Measurements from ENCODE around the gene PRDM13. TPM values are rescaled to one million over a fixed set of nuclear protein-coding genes. Genes with fewer than 3 reads are reported as not detected.

Gene PRDM13
- polyA plus RNA-seq, 1 experiment, result not detected

DNA sequence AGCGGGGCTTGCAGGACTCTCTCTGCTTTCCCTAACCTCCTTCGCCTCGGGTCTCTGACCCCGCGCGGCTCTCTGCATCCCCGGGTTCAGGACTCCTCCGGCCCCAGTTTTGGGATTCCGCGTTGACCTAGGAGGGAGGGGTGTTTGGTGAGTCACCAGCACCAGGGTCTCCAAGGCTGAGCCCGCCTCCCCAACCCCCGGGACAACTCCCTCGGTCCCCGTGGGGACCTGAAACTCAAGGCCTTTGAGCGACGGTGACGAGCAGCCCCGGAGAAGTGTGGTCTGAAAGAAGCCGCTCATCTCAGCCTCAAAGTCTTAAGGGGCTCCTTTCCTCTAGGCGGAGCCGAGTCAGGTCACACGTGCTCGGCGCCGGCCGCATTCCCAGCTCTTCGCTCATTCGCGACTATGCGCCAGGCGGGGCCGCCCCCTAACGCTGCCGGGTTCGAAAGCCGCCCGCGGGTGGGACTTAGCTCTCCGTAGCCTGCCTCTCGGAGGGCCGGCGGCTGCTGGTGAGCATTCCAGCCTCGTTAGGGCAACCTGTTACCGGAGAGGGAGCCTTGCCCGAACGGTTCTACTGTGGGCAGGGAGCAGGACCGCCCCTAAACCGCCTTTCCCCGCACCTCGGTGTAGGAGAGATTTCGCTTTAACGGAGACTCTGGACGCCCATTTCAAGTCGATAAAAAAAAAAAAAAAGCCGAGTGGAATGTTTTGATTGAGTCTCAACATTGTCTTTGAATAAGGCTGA lies 3.0 kb upstream of the PRDM13 start:
- TF ChIP-seq, protein P1, sequence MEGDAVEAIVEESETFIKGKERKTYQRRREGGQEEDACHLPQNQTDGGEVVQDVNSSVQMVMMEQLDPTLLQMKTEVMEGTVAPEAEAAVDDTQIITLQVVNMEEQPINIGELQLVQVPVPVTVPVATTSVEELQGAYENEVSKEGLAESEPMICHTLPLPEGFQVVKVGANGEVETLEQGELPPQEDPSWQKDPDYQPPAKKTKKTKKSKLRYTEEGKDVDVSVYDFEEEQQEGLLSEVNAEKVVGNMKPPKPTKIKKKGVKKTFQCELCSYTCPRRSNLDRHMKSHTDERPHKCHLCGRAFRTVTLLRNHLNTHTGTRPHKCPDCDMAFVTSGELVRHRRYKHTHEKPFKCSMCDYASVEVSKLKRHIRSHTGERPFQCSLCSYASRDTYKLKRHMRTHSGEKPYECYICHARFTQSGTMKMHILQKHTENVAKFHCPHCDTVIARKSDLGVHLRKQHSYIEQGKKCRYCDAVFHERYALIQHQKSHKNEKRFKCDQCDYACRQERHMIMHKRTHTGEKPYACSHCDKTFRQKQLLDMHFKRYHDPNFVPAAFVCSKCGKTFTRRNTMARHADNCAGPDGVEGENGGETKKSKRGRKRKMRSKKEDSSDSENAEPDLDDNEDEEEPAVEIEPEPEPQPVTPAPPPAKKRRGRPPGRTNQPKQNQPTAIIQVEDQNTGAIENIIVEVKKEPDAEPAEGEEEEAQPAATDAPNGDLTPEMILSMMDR (IDR thresholded peaks at IDR 0.05; ENCODE audit: low read depth, low read length), result no peak
- CTCF ChIA-PET, result interaction anchor here (0.9 kb wide), 1 partner anchor 273 kb away, joined by 3 read pairs; no protein-coding TSS in a partner anchor
- peak overlapping the region; percentile 43 for H3K4me3 ChIP-seq (ENCODE audit: low read depth, low read length)
- POLR2A ChIA-PET, result no interaction called here
- no peak overlapping the region for H3K27ac ChIP-seq (ENCODE audit: low read depth, low read length)
- no peak for DNase-seq (ENCODE audit: low read depth, low spot score)
- peaks cover 7% of the 10 kb centered on the region; the same call in 1 of the 2 replicates for H3K9me3 ChIP-seq (ENCODE audit: control insufficient read depth, insufficient read depth, low read length)
- peaks cover 89% of the 10 kb centered on the region for H3K27me3 ChIP-seq (ENCODE audit: control insufficient read depth, insufficient read depth, low read length)

DNA sequence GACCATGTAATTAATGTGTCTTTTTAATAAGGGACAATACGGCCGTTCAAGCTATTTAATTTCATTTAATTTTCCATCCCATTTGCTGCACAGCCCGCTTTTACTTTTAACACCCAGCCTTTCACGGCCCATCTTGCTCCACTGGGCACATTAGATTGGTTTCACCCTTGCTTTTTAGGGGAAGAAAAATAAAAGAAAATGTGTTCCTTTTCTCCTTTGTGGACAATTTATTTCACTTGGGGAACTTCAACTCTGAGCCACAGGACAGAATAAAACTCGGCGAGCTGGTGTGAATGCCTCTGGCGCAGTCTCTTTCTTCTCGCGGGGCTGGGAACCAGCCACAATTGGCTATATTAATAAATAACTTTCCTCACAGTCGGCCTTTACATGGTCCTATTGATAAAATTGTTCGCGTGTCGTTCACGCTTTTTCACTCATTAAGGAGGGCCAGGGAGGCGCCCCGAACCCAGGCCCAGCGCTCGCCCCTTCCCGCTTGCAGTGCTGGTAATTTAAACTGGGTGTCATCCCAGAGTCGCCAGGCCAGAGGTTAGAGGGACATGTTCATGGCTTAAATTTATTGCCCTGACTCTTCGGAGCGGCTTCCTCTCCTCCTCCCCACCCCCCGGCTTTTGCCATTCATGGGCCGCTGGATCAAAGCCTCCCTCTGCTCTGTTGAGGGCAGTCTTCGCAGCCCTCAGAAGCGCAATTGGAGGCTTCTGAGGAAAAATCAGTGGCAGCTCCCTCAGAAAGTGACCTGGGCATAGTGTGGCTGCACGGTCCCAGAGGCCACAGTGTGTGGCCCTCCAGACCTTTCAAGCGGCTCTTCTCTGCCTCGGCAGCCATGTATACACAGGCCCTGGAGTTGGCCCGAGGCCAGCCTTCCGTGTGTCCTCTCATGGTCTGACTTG lies 2.2 kb upstream of the PRDM13 start:
- TF ChIP-seq, protein P1 (IDR thresholded peaks at IDR 0.05; ENCODE audit: low read depth, low read length), result no peak
- Histone ChIP-seq H3K4me3 (ENCODE audit: low read depth, low read length) (no peak overlapping the region), H3K27ac (ENCODE audit: low read depth, low read length) (no peak overlapping the region), H3K9me3 (ENCODE audit: control insufficient read depth, insufficient read depth, low read length) (peaks cover 7% of the 10 kb centered on the region; the same call in 1 of the 2 replicates), H3K27me3 (ENCODE audit: control insufficient read depth, insufficient read depth, low read length) (peaks cover 90% of the 10 kb centered on the region)
- DNase-seq (ENCODE audit: low read depth, low spot score), result no peak
- POLR2A ChIA-PET, result no interaction called here
- CTCF ChIA-PET, result interaction anchor here (0.9 kb wide), 1 partner anchor 274 kb away, joined by 3 read pairs; no protein-coding TSS in a partner anchor

DNA sequence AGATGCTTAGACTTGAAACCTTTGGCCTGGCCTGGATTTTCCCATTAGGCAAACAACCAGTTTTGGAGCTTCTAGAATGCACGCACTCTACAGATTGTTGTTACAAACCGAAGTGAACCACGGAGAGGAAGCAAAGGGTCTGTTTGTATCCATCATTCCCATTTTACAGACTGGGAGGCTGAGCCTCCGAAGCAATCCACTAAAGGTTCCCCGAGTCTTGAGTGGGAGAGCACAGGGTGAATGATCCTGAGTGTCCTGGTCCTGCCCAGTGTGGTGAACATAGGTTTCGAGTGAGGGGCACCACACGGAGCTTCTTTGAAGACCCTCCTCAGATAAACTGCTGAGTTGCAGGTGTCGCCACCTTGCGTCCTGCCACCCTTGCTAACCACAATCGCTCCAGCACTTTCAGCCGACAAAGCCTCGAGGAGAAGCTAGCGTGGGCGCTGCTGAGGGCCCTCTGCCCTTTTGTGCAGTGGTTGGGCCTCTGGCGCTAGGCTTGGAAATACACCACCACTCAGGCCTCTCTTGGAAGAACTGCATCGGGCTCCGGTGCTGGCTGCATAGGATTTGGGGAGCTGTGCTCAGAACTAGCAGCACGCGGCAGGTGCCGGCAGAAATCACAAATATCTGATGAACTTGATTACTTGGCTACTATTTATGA lies 1.4 kb upstream of the PRDM13 start:
- H3K27ac ChIP-seq (ENCODE audit: low read depth, low read length), result no peak overlapping the region
- no peak overlapping the region for H3K4me3 ChIP-seq (ENCODE audit: low read depth, low read length)
- peaks cover 98% of the 10 kb centered on the region for H3K27me3 ChIP-seq (ENCODE audit: control insufficient read depth, insufficient read depth, low read length)
- H3K9me3 ChIP-seq (ENCODE audit: control insufficient read depth, insufficient read depth, low read length), result peaks cover 7% of the 10 kb centered on the region; the same call in 1 of the 2 replicates
- DNase-seq (ENCODE audit: low read depth, low spot score), result no peak
- POLR2A ChIA-PET, result no interaction called here
- CTCF ChIA-PET, result no interaction called here
- TF ChIP-seq, protein P1 (IDR thresholded peaks at IDR 0.05; ENCODE audit: low read depth, low read length), result no peak

DNA sequence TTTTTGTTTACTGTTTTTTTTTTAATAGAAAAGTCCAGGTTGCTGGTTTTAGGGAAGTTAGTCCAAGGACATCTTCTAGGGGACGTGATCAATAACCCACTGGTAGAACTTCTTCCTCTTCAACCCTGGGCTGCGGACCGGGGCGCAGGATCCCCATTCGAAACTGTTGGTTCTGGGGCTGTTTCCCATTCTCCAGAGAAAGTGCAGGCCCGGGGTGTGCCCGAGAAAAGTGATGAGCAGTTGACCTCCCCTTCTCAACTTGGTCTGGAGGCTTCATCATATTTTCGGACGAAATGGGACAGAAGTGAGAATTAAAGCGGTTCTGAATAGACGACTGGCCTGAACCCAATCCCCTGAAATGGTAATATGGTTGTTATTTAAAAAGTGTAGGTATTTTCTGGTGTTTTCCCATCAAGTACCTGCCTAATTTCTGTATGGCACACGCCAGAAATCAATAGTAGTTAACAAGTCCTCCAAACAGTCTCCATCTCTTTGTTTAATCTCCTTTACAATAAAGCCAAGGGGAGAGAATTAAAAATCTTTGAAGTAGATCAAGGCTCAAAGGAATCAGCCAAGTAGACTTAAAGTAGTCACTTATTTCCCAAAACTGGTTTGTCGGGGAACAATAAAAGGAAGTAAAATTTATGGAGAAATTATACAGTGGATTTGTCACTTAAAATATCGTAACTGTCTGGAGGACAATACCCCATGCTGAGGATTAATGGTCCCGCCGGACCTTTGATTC lies 550 bp upstream of the PRDM13 start:
- peaks cover 99% of the 10 kb centered on the region for H3K27me3 ChIP-seq (ENCODE audit: control insufficient read depth, insufficient read depth, low read length)
- H3K27ac ChIP-seq (ENCODE audit: low read depth, low read length), result no peak overlapping the region
- DNase-seq (ENCODE audit: low read depth, low spot score), result no peak
- H3K4me3 ChIP-seq (ENCODE audit: low read depth, low read length), result no peak overlapping the region
- ChIA-PET POLR2A (no interaction called here), CTCF (no interaction called here)
- TF ChIP-seq, protein P1 (IDR thresholded peaks at IDR 0.05; ENCODE audit: low read depth, low read length), result no peak
- peaks cover 7% of the 10 kb centered on the region; the same call in 1 of the 2 replicates for H3K9me3 ChIP-seq (ENCODE audit: control insufficient read depth, insufficient read depth, low read length)

Measured in AG04450 (cell line).